GM19025 (cell line): Measurements from ENCODE around the gene TMTC2.
"Not testable (repeated sequence)": the region's sequence is repeated elsewhere in the genome, so short reads cannot be mapped to it uniquely, and the experiment has no call there.

ENCODE experiments used
- ATAC-seq: cut with Tn5 transposase; IDR thresholded peaks from one replicate; pipeline ENCODE4 v1.9.1; 2021; ENCODE audit warnings: mild to moderate bottlenecking, low read depth, moderate library complexity; ENCODE audit not compliant: unreplicated experiment

TMTC2 gene

DNA sequence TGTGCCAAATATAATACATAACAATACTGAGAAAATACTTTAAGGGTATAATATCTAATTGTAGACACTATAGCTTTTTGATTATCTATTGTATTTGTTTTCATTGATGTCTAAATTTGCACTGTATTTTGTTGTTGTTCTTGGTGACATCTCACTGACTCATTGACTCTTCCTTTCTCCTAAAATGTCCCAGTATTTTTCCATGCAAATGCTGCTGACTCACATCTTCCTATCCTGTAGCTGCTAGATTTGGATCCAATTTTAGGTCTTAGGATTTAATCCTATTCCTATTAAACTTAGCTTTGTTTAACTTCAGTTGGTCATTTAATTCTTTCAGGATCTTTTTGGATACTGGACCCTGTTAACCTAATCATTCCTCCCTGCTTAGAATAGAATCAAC lies 148.5 kb downstream of the TMTC2 start:
- no peak for ATAC-seq

DNA sequence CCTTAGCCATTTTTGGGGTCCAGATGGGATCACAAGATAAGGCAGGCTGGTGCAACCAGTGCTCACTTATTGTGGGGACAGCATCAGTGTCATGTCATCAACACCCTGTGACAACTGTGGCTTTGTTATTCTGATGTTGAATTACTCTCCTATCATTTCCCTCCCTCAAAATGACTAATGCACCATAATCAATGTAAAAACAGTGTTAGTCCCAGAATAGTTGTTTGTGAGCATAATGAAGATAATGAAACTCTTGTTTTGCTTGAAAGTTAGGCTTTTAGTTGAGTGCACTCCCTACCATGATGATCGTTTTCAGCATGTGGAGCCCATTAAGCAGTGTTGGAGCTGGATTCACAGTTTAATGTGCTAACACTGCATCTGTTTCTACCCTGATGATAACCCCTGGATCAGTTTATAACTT lies 151.4 kb downstream of the TMTC2 start:
- ATAC-seq: no peak

DNA sequence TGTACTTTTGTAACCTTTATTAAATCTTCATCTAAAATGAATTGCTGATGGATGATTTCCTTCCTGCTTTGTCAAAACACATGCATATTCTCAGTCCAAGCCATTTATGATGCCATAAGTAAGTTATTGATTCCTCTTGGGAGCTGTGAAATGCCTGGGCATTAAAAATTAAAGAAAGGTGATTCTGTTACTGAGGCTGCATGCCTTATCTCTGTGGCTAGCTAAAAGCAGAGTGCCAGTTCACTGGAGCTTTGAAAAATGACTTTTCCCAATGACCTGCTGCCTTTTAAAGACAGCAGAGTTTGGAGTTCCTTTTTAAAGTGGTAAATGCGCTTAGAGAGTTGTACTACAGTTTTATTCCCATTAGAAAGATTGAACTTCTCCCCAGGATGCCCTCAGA lies 152.1 kb downstream of the TMTC2 start:
- no peak for ATAC-seq

DNA sequence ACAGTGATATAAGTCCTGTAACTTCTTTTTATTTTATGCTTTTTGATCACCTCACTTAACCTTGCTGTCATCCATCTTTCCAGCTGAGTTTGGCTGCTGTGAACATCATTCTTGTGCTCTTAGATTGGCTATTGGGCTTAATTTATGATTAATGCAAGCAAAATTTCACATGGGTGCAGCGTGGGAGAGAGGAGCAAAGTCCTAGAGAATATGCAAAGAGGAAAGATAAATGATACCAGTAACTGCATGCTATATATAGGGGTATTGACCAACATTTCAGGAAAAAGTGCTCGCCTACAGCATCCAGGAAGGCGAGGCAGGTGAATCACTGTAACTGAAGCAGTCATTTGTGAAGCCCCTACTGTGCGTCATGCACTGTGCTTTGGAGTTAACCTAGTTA lies 153.1 kb downstream of the TMTC2 start:
- no peak for ATAC-seq

DNA sequence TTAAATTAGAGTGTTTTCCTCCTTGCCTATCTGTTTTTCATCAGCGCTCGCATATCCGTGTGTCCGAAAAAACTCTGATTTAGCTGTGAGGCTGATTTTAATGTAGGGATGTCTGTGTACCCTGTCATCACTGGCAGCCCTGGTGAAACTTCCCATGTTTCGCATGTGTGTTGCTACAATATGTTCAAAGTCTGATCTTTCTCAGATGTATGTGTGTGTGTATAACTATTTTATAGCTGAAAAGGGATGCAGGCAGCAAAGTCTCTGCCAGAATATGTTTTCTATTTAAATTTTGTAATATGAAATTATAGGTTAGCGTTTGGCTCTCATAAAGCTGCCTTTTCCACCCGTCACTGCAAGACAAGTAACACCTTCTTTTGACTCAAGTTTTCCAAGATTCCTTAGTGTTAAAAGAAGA lies 154.8 kb downstream of the TMTC2 start:
- no peak for ATAC-seq

DNA sequence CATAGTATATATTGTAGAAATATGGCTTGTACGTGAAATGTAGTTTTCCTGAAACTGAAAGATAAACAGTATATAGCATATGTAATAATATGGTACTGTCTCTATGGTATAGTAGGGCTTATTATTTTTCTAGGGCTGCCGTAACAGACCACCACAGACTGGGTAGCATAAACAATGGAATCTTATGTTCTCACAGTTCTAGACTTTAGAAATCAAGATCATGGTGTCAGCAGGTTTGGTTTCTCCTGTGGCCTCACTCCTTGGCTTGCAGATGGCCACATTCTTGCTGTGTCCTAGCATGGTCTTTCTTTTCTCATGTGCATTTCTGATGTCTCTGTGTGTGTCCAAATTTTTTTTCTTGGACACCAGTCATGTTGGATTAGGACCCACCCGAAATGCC lies 155.8 kb downstream of the TMTC2 start:
- ATAC-seq: no peak

DNA sequence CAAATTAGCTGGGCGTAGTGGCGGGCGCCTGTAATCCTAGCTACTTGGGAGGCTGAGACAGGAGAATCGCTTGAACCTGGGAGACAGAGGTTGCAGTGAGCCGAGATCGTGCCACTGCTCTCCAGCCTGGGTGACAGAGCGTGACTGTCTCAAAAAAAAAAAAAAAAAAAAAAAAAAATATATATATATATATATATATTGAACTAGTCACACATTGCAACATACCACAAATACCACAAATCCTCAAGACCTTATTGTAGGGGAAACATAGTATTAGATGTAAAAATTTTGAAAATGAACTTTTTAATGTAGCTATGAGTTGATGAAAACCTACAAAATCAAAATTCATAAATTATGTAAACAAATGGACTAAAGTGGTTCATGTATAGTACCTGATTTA lies 158.4 kb downstream of the TMTC2 start:
- ATAC-seq: not testable (repeated sequence)

DNA sequence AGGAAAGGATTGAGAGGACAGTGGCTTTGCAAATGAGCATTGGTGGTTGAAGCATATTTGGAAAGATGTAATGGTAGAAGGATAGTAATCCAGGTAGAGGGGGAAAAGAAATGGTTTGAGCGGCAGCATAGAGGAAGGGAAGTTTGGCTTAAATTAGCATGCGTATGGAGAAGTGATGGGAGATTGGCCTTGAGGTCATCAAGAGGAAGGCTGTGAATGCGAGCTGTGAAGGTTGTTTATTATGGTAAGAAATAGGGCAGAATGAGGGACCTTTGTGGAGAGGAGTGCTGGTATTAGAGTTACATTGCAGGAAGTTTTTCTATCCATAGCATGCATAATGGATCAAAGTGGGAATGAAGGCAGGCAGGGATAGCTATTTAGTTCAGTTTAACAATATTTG lies 162.1 kb downstream of the TMTC2 start:
- ATAC-seq: no peak

DNA sequence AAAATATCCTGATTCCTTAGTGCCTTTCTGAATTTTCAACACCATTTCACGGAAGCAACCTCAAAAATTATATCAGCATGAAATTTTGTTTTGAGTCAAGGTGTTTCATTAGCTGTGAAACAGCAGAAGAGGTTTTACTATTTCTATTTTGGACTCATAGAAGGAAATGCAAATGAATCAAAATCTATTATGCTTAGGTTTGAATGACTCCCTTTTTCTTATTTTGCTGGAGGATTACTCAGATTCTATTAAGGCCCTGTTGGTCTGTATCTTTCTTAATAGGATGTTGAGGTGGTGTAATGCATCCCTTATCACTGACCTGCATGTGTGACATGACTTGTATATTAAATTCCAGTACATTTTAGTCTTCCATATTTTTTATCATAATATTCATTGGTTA lies 165.8 kb downstream of the TMTC2 start:
- no peak for ATAC-seq

DNA sequence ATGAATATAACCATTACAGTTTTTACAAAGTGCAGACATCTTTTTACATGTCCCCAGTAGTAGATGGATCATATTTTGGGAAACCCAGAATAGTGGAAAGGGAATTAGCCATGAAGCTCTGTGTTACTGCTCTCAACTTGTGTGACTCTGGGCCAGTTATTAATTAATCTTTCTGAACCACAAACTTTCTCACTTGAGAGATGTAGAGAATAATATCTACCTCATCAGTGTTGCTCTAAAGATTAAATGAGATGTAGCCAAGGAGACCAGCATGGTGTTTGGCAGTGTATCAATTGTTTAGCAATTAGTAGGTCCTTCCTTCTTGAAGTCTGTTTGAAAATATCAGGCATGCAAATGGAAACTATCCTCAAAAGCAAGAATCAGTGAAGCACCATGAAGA lies 169.2 kb downstream of the TMTC2 start:
- ATAC-seq: peak; percentile 80

DNA sequence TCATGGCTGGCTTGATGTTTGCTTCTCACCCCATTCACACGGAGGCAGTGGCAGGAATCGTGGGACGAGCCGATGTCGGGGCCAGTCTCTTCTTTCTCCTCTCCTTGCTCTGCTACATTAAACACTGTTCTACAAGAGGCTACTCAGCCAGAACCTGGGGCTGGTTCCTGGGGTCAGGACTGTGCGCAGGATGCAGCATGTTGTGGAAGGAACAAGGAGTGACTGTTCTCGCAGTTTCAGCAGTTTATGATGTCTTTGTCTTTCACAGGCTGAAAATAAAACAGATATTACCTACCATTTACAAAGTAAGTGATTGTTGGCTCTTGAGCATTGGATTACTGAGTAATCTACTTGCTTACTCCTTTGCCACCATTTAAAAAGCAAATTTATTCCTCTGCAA lies 170.6 kb downstream of the TMTC2 start:
- ATAC-seq: no peak

DNA sequence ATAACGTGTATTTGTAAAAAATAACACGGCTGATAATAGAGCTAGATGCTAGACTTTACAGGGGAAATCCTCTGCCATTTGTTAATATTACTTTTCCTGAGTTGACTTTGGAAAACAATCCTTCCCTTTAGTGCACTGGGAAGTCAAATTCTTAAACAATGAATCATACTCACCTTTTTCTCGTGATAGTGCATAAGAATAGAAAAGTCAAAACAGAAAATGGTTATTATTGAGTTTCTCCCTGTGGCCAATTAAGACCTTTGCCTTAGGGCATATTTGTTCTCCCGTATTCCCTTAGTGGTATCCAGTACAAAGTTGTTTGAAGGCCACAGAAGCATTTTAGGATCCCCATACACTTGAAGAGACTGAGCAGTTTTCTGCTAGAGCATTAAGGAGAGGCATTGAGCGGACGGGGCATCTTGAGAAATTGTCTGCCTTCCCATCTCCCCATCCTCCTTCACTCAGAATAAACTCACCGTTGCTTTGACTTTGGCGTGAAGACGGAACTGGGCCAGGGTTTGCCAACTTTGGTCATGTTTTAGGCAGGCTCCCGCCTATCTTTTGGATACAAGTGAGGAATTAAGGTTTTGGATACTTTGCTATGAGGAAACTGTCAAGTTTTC lies 171.3 kb downstream of the TMTC2 start:
- no peak for ATAC-seq

DNA sequence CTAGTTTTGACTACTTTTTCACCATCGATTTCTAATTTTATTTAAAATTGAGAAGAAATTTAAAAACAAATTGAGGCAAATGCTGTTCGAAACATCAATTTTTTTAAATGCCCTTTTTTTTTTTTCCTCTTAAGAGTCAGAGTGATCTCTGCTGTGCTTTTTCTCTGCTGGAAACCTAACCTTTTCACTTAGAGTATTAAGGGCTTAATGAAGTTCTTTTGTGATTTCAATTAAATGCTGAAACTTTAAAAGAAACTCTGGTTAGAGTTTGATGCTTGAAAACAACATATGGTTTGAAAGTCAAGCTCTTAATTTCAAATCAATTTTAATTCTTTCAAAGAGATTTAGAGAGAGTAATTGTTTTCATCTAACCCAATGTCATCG lies 171.8 kb downstream of the TMTC2 start:
- no peak for ATAC-seq

DNA sequence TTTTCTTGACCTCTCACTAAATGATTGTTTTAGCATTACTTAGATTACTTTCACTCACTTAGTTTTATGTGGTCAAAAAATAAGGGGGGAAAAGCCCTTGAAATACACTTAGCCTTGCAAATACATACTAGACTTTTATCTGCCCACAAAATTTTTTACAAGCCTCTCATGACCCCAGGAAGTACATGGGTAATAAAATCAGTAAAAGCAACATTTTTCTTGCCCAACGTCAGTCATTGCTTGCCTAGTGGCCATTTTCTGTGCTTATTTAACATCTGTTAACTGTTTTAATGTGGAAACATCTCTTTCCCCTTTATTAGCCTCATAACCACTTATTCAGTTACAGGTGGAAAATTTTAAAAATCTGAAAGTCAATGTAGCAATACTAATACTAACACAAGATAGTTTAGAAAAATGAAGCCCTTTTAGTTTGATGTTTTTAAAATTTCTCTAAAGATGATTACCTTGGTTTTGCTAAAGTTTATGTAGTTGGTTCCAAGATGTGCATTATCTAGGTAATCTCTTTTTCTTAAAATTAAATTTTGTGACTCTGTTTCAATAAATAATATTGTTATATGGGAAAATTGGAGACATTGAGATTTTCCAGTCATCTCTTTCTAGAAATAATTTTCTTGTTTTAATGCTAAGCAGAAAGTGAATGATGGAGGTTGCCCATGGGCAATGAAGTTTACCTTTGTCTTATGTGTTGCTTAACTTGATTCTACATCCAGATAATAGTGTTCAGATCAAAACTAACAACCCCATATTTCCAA lies 175.5 kb downstream of the TMTC2 start:
- ATAC-seq: no peak

DNA sequence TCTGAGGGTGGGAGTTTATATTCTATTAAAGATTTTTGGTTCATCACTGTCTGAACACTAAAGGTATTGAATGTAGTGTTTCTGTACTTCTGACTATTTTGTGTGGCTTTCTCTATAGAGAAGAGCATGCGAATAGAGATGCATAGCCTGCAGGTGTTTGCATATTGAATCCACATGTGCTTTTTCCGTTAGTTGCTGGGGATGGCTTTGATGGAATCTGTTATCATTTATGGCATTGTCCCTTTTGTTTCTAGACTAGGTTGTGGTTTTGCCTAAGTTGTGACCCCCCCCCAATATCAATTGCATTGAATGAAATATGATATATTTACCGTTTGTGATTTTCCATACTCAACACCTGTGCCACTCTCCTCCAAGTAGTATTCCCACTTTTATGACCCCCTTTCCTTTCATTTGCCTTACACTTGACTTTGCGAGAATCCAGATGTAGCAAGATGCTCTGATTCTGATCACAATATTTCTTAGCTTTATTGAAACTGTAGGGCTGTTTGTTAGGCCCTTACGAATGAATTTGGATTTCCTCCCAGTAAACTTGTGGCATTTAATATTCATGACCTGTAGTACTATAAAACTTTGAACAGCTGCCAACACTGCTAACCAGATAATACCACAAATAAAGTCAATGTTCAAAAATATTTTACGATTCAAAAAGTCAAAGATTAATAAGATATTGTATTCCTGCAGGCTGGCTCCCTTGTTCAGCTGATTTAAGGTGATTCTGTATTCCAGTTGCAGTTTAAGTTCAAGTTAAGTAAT lies 176.4 kb downstream of the TMTC2 start:
- ATAC-seq: no peak

DNA sequence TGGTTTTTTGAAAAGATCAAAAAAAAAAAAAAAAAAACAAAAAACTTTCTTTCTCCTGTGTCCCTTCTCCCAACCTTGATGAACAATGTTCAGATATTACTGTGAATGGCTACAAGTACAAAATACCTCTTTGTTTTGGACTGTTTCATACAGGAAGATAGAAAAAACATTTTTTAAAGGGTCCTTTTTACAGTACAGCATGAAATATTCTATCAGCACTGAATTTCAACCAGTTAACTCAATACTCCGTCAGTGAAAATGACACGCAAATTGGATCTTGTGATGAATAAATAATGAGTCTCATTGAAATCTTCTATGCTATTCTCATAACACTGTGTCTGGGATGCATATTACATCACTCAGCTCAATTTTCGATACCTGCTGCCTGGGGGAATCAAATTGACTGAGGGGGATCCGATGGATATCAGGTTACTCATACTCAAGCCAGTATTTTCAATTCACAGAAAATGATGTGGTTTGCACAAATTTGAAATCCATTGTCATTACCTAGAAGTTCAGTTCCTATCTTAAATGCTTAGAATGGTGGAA lies 179.6 kb downstream of the TMTC2 start:
- no peak for ATAC-seq

DNA sequence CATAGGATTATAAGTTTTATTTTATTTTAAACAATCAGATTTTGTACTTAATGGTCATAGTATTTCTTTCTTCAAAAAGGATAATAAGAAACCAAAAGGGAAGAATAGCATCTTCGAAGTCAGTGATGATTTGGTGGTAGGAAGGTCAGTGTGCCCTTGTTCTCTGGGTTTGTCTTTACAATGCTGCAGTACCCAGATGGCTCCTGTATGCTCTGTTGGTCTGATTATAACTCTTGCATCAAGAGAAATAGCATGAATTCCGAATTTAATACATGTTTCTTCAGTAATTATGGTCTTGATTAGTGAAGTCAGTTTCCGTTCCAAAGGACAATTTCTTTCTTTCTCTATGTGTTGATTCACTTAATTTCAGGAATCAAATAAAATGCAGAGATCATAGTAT lies 180.2 kb downstream of the TMTC2 start:
- ATAC-seq: no peak

DNA sequence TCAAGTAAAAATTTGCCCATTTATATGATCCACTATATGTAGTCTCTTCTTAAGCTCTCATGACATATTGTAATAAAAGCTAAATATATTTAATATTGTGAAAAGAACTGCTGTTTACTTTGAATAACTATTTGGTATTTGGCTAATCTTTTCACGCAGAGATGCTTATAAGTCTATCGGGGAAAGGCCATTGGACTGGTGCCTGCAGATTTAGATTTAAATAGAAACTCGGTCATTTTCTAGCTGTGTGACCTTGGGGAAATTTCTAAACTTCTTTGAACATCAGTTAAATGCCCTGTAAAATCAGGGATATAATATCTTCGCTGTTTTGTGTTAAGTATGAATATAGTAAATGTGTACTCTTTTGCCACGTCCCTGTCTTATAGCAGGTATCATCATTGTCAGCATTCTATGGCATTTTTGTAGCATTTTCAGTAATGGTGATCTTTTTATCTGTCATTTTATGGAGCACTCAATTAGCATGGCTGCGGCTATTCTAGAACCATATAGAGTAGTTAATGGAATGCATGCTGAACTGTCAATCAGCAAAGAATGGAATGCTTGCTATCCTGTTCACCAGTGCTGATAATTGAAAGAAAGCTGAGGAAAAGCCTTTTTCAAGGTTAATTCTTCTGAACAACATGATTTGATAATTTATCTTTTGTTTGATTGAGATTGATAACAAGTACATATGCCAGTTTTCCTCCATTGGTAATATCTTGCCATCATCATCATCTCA lies 181.2 kb downstream of the TMTC2 start:
- no peak for ATAC-seq

DNA sequence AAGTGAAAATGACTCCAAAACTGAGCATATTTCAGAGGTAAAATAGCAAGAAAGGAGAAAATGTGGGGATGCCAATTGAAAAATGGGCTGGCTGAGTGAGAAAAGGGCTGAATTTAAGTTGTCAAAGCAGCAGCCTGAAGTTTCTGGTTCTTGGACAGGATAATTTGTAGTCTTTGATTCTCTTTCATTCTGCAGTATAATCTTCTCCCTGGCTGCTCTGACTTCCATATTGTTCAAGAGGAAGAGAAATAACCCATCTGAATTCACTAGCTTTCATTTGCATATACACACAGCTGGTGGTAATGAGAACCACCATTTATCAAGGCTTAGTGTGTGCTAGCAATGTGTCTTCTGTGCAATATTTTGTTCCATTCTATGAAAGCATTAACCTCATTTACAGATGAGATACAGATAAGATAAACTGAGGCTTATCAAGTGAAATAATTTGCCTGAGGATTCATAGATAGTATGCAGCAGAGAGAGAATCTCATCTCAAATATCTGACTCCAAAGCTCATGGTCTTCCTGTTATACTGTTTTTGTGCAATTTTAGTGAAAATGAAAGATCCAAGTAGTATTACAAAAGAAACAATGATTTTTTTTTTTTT lies 184.2 kb downstream of the TMTC2 start:
- peak; percentile 81 for ATAC-seq

DNA sequence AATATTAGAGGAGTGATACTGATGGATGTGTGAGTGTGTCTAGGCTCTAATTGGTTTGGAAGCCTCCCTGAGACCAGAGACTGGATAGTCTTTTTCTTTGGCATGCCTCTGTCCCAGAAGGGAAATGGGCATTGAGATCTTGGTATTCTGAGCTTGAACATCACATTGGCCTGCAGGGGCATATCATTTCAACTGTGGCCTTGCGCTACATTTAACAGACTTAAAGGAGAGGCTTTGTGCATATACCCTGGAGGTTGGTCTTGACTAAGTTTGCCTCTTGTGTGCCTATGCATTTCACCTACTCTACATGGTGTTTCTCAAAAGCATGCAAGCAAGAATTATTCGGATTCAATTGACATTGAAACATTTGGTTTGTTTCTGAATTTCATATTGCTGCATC lies 185.4 kb downstream of the TMTC2 start:
- no peak for ATAC-seq
